ENCODE results near the gene ATP6AP1. TPM values are rescaled to one million over a fixed set of nuclear protein-coding genes. Genes with fewer than 3 reads are reported as not detected.

Gene ATP6AP1
- total and polyA plus RNA-seq, 2 experiments from 2014 or later, result 52.4 to 155 TPM

- no peak for TF ChIP-seq CTCF (IDR thresholded peaks at IDR 0.05; ENCODE audit: low read depth, low read length)
- no peaks in the 10 kb centered on the region for H3K9me3 ChIP-seq (ENCODE audit: low read depth)
- H3K4me3 ChIP-seq, result no peak overlapping the region
- H3K27ac ChIP-seq, result no peak overlapping the region
- H3K36me3 ChIP-seq, result no peaks in the 10 kb centered on the region
- H3K27me3 ChIP-seq, result no peaks in the 10 kb centered on the region
- DNase-seq (ENCODE audit: low read depth in 1 of 2, low spot score in 1 of 2), result no peak
- no peaks in the 10 kb centered on the region for H3K4me1 ChIP-seq (ENCODE audit: low read depth)
Observed at GRCh38 chrX:154426916-154427770, 1.3 kb upstream of the ATP6AP1 start.

- H3K4me3 ChIP-seq, result peak overlapping the region; percentile 66
- no peaks in the 10 kb centered on the region for H3K9me3 ChIP-seq (ENCODE audit: low read depth)
- no peak for DNase-seq (ENCODE audit: low read depth in 1 of 2, low spot score in 1 of 2)
- H3K27me3 ChIP-seq, result no peaks in the 10 kb centered on the region
- no peak overlapping the region for H3K27ac ChIP-seq
- H3K4me1 ChIP-seq (ENCODE audit: low read depth), result no peaks in the 10 kb centered on the region
- H3K36me3 ChIP-seq, result no peaks in the 10 kb centered on the region
- TF ChIP-seq CTCF (IDR thresholded peaks at IDR 0.05; ENCODE audit: low read depth, low read length), result no peak
Observed at GRCh38 chrX:154429711-154430110, 1.2 kb downstream of the ATP6AP1 start.

GRCh38 chrX:154430479-154430878, 2.0 kb downstream of the ATP6AP1 start:
- Histone ChIP-seq H3K9me3 (ENCODE audit: low read depth) (no peaks in the 10 kb centered on the region), H3K27ac (no peak overlapping the region), H3K4me3 (no peak overlapping the region), H3K27me3 (no peaks in the 10 kb centered on the region), H3K4me1 (ENCODE audit: low read depth) (no peaks in the 10 kb centered on the region), H3K36me3 (no peaks in the 10 kb centered on the region)
- DNase-seq (ENCODE audit: low read depth in 1 of 2, low spot score in 1 of 2), result no peak
- no peak for TF ChIP-seq CTCF (IDR thresholded peaks at IDR 0.05; ENCODE audit: low read depth, low read length)

GRCh38 chrX:154430916-154431315, 2.4 kb downstream of the ATP6AP1 start:
- H3K4me3 ChIP-seq, result no peak overlapping the region
- DNase-seq (ENCODE audit: low read depth in 1 of 2, low spot score in 1 of 2), result no peak
- no peaks in the 10 kb centered on the region for H3K9me3 ChIP-seq (ENCODE audit: low read depth)
- H3K36me3 ChIP-seq, result no peaks in the 10 kb centered on the region
- TF ChIP-seq CTCF (IDR thresholded peaks at IDR 0.05; ENCODE audit: low read depth, low read length), result no peak
- H3K4me1 ChIP-seq (ENCODE audit: low read depth), result no peaks in the 10 kb centered on the region
- no peaks in the 10 kb centered on the region for H3K27me3 ChIP-seq
- no peak overlapping the region for H3K27ac ChIP-seq

- no peak overlapping the region for H3K4me3 ChIP-seq
- DNase-seq (ENCODE audit: low read depth in 1 of 2, low spot score in 1 of 2), result no peak
- H3K36me3 ChIP-seq, result no peaks in the 10 kb centered on the region
- no peak for TF ChIP-seq CTCF (IDR thresholded peaks at IDR 0.05; ENCODE audit: low read depth, low read length)
- H3K27ac ChIP-seq, result no peak overlapping the region
- no peaks in the 10 kb centered on the region for H3K4me1 ChIP-seq (ENCODE audit: low read depth)
- no peaks in the 10 kb centered on the region for H3K9me3 ChIP-seq (ENCODE audit: low read depth)
- no peaks in the 10 kb centered on the region for H3K27me3 ChIP-seq
Observed at GRCh38 chrX:154431341-154431740, 2.9 kb downstream of the ATP6AP1 start.
